GM18502 (cell line): ENCODE results near the gene RNF114.
"Not testable (repeated sequence)": the region's sequence is repeated elsewhere in the genome, so short reads cannot be mapped to it uniquely, and the experiment has no call there.

ENCODE experiments used
- ATAC-seq: cut with Tn5 transposase; IDR thresholded peaks from one replicate; pipeline ENCODE4 v1.9.1; 2021; ENCODE audit warnings: mild to moderate bottlenecking; ENCODE audit not compliant: unreplicated experiment, poor library complexity

The RNF114 gene

GRCh38 chr20:49924247-49924646, 11.9 kb upstream of the RNF114 start:
- ATAC-seq = no peak

DNA sequence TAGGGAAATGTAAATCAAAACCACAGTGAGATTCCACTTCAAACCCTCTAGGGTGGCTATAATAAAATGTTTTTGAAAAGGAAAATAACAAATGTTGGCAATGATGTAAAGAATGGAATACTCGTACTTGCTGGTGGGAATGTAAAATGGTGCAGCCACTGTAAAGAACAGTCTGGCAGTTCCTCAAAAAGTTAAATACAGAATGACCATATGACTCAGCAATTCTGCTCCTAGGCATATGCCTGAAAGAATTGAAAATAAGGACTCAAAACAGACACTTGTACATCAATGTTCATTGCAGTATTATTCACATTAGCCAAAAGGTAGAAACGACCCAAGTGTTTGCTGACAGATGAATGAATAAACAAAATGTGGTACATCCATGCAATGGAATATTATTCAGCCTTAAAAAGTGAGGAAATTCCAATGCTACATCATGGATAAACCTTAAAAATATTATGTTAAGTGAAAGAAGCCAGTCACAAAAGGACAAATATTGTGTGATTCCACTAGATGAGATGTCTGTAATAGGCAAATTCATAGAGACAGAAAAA, 10.2 kb upstream of the RNF114 start:
- no peak for ATAC-seq

DNA sequence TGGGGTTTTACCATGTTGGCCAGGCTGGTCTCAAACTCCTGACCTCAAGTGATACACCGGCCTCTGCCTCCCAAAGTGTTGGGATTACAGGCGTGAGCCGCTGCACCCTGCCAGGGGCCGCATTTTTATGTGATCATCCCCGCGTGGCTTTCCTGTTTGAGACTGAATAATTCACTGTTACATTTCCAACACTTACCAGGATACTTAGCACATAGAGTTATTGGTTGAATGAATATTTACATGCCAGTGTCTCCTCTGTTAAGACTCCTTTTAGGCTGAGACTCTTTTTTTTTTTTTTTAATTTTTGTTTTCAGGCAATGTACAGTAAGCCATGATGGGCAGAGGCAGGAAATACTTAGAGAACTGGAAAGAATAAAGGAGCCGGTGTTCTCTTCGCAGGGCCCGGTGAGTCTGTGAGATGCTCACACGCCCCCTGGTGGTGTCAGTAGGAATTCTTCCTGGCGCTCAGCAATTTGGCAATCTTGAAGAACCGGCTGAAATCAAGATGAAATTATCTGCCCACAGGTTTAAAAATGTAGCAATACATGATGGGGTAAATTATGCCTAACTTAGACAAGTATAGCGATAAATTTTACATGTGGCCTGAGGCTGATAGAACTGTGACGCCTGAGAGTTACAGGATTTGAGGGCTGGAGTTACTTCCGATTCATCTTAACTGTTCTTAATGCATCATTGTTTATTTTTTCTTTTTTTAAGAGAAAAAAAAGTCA, 7.6 kb upstream of the RNF114 start:
- ATAC-seq = no peak

DNA sequence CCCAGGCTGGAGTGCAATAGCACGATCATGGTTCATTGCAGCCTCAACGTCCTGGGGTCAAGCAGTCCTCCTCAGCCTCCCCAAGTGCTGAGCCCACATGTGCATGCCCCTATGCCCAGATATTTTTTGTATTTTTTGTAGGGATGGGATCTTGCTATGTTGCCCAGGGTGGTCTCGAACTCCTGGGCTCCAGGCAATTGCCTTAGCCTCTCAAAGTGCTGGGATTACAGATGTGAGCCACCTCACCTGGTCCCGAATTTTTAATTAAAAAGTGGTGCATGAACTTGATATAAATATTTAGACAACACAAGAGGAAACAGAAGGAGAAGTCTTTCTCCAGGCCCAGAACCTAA, 7.1 kb upstream of the RNF114 start:
- ATAC-seq = no peak

DNA sequence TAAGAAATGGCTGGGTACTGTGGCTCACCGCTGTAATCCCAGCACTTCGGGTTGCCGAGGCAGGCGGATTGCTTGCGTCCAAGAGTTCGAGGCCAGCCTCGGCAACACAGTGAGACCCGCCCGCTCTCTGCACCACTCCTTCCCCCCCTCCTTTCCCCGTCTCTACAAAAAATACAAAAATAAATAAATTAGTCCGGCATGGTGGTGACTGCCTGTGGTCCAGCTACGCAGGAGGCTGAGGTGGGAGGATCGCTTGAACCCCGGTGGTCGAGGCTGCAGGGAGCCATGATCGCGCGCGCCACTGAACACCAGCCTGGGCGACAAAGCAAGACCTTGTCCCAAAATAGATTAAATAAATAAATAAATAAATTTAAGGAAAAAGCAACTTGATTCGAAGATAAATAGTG, 448 bp upstream of the RNF114 start:
- ATAC-seq = no peak

DNA sequence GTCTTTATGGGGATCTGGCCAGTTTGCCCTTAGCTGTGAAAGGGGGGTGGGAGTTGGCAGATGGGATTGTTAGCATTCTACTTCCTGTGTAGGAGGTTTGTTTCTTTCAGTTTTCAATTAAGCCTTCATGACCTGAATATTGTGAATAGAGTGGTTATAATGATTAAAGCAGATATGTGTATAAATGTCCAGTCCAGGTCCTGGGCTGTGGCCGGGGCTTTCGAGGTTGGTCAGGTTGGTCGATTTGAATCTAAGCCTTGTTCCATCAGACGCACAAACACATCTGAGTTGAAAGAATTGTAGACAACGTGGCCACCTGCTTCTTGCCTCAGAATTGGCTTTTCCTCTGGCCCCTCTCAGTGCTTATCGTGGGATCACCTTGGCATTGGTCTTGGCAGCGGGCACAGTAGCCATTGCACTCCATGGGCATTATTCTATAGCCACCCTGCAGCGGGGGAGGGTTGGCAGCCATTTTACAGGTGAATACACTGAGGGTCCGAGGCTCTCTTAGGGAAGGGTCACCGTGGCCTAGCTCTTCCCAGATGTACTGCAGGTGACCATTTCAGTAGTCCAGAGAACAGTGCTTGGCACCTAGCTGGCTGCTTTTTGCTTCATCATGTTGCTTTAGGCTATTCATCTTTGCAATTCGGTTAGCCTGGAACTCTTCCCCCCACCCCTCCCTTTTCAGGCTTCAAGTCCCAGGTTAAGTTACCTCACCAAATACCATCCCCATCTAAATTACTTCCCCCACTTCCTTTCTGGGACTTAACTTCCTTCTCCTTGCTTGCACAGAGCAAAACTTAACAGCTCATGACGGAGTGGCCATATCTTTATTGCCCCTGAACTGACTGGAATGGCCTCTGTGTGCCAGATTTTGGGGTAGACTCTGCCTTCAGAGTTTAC, 1.1 kb downstream of the RNF114 start:
- ATAC-seq = peak; percentile 4

- ATAC-seq = no peak
These were observed 2.3 kb downstream of the RNF114 start for GRCh38 chr20:49938173-49939163.

DNA sequence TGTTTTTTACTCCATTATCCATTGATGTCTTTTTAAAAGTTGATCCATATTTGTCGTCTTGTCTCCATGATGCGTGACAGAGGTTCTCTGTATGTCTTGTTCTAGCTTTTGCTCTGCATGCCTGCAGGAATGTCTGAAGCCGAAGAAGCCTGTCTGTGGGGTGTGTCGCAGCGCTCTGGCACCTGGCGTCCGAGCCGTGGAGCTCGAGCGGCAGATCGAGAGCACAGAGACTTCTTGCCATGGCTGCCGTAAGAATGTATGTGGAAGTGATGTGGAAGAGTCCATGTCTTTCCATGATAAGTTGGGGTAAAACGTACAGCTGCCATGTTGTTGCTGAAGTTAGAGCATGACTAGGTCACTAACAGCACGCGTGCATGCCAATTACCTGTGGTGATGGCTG, 5.3 kb downstream of the RNF114 start:
- ATAC-seq = no peak

- no peak for ATAC-seq
These were observed 6.1 kb downstream of the RNF114 start for GRCh38 chr20:49942303-49942702.

- ATAC-seq = no peak
These were observed 6.7 kb downstream of the RNF114 start for GRCh38 chr20:49942942-49943341.

GRCh38 chr20:49945306-49945700, 9.1 kb downstream of the RNF114 start:
- ATAC-seq = no peak

- ATAC-seq = no peak
These were observed 9.7 kb downstream of the RNF114 start for GRCh38 chr20:49945701-49946477.

GRCh38 chr20:49948178-49948577, 12.0 kb downstream of the RNF114 start:
- no peak for ATAC-seq

GRCh38 chr20:49948809-49949507, 12.8 kb downstream of the RNF114 start:
- no peak for ATAC-seq

GRCh38 chr20:49951151-49951550, 15.0 kb downstream of the RNF114 start:
- no peak for ATAC-seq

DNA sequence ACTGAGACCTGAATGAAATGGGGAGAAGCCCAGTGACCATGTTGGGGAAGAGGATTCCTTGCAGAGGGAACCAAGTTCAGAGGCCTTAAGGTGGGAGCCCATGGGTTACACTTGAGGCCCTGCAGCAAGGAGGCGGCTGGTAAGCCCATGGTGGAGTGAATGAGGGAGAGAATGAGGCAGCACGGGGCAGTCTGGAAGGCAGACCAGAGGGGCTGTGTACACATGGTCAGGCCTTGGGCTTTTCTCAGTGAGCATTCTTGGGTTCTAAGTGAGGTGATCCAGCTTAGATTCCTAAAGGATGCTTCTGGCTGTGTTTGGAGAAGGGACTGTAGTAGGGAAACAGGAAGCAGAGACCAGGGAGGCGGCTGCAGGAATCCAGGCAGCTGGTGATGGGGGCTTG, 19.0 kb downstream of the RNF114 start:
- ATAC-seq = no peak

GRCh38 chr20:49955830-49956396, 19.7 kb downstream of the RNF114 start:
- ATAC-seq = not testable (repeated sequence)

GRCh38 chr20:49956689-49957088, 20.5 kb downstream of the RNF114 start:
- ATAC-seq = no peak
